Activated CD8-positive, alpha-beta T cell treated with anti-CD3 and anti-CD28 coated beads for 36 hours (primary cell): ENCODE data around the gene ZC3H14. TPM values are rescaled to one million over a fixed set of nuclear protein-coding genes. Genes with fewer than 3 reads are reported as not detected.

Source experiments
- ATAC-seq: fragments of 200-7000 bp; cut with Tn5 transposase; one replicate; pipeline ENCODE4 v1.10.0; 2021; ENCODE audit warnings: mild to moderate bottlenecking, moderate library complexity
- CTCF ChIA-PET: fragments of 350-600 bp; sonication (Branson Sonifier 250); formaldehyde crosslinking; loops from one replicate; lab custom pipeline; 2021; ENCODE audit warnings: antibody characterized with exemption; lab: Charles Lee
- POLR2A ChIA-PET: fragments of 350-600 bp; sonication (Branson Sonifier 250); formaldehyde crosslinking; loops from one replicate; lab custom pipeline; 2021; ENCODE audit warnings: antibody characterized with exemption; lab: Charles Lee
- DNase-seq: peaks from one replicate; pipeline ENCODE4 v3.0.0-alpha.2; 2020
- H3K27ac Mint-ChIP-seq: one replicate; pipeline ENCODE4 v1.8.0; 2021; ENCODE audit warnings: mild to moderate bottlenecking, mixed read lengths
- H3K27me3 Mint-ChIP-seq: one replicate; pipeline ENCODE4 v1.8.0; 2021; ENCODE audit warnings: mixed read lengths
- H3K36me3 Mint-ChIP-seq: one replicate; pipeline ENCODE4 v1.8.0; 2021; ENCODE audit warnings: low read depth, mixed read lengths
- H3K4me1 Mint-ChIP-seq: one replicate; pipeline ENCODE4 v1.8.0; 2021; ENCODE audit warnings: low read depth, mixed read lengths
- H3K4me3 Mint-ChIP-seq: one replicate; pipeline ENCODE4 v1.8.0; 2021; ENCODE audit warnings: mild to moderate bottlenecking, moderate library complexity, mixed read lengths
- H3K9me3 Mint-ChIP-seq: one replicate; pipeline ENCODE4 v1.8.0; 2021; ENCODE audit warnings: mixed read lengths
- CTCF ChIP-seq: fragments of 200-600 bp; IDR thresholded peaks from one replicate; pipeline ENCODE4 v1.8.0; 2022; ENCODE audit warnings: antibody characterized with exemption, mild to moderate bottlenecking
- intact Hi-C: fragments of 100-400 bp; cut with micrococcal nuclease; formaldehyde crosslinking; loops from one replicate; pipeline ENCODE4 v1.10.0; 2022
- total RNA-seq, 2 experiments: library from RNA; stranded (reverse); gene quantifications; one replicate each; pipeline ENCODE4 v1.2.3, GENCODE V29; 2021

ZC3H14 gene
- total RNA-seq, 2 experiments from 2014 or later: 43.9 to 50.3 TPM

DNA sequence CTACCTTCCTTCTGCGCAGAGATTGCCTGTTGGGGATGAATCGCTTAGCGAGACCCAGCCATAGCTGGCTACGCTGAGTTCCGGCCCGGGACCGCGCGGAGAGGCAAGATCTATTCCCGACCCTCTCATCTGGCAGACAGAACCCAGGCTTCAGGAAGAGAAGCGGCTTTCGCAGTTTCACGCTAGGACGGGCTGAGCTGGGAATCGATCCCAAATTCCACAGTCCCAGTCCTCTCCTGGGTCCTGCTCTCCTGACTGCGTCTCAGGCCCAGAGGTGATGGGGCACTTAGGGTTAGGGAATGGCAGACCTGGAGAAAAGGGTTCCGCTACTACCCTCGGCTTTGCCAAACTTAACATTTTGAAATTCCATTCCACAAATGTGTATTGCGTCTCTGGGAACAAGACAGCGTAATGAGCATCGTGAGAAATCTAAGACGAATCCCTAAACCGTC is 10.8 kb upstream of the ZC3H14 start:
- ATAC-seq: no peak
- Mint-ChIP-seq H3K4me3 (peak overlapping the region; percentile 67), H3K9me3 (no peaks in the 10 kb centered on the region), H3K4me1 (peaks cover 22% of the 10 kb centered on the region), H3K36me3 (no peaks in the 10 kb centered on the region), H3K27me3 (peaks cover 41% of the 10 kb centered on the region), H3K27ac (no peak overlapping the region)
- CTCF ChIA-PET: interaction anchor here (0.9 to 1.6 kb wide), 2 partner anchors 363 to 383 kb away, joined by 3 read pairs; no protein-coding TSS in a partner anchor
- intact Hi-C loops: loop anchor here (5.0 to 10.0 kb wide), 2 partner anchors 60 to 367 kb away; no protein-coding TSS in a partner anchor
- no peak for DNase-seq
- POLR2A ChIA-PET: interaction anchor here (1.0 to 1.2 kb wide), 2 partner anchors 11 to 241 kb away, joined by 3 to 4 read pairs; partner anchors contain the start of genes EML5 and ZC3H14
- TF ChIP-seq CTCF: no peak

GRCh38 chr14:88552876-88553275 is 10.0 kb upstream of the ZC3H14 start:
- no peaks in the 10 kb centered on the region for H3K9me3 Mint-ChIP-seq
- no peaks in the 10 kb centered on the region for H3K36me3 Mint-ChIP-seq
- no peak for TF ChIP-seq CTCF
- ChIA-PET POLR2A (interaction anchor here (1.2 kb wide), 1 partner anchor 240 kb away, joined by 3 read pairs; the partner anchor contains the start of gene EML5), CTCF (interaction anchor here (1.6 kb wide), 1 partner anchor 384 kb away, joined by 3 read pairs; no protein-coding TSS in a partner anchor)
- H3K27ac Mint-ChIP-seq: no peak overlapping the region
- H3K27me3 Mint-ChIP-seq: peaks cover 42% of the 10 kb centered on the region
- peaks cover 30% of the 10 kb centered on the region for H3K4me1 Mint-ChIP-seq
- H3K4me3 Mint-ChIP-seq: no peak overlapping the region
- no peak for ATAC-seq
- no peak for DNase-seq
- intact Hi-C loops: loop anchor here (5.0 to 10.0 kb wide), 2 partner anchors 61 to 368 kb away; no protein-coding TSS in a partner anchor

DNA sequence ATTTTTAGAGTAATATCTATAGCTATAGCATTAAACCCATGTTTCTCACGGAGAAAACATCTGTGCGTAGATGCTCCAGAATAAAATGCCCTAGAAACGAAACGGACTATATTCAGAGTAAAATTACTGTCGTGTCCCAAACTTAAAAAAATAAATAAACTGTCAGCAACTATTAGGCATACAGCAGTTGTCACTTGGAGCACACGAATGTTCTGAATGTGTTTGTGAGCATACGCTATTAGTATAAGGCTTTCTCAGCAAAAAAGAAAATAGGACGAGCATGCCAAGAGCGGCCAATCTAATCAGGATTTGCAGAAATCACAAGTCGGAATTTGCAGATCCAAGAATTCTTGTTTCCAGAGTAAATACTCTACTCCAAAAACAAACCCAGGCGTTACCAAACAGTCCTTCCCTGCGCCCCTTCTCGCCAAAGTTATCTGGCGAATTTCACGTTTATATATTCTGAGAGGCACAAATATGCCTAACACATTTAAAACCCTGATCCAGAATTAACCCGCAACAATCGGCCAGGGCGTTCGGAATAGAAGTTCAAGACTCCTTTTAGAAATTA is 8.9 kb upstream of the ZC3H14 start:
- ChIA-PET CTCF (no interaction called here), POLR2A (no interaction called here)
- H3K27ac Mint-ChIP-seq: no peak overlapping the region
- ATAC-seq: no peak
- H3K9me3 Mint-ChIP-seq: no peaks in the 10 kb centered on the region
- TF ChIP-seq CTCF: no peak
- peak overlapping the region; percentile 68 for H3K4me3 Mint-ChIP-seq
- peaks cover 33% of the 10 kb centered on the region for H3K4me1 Mint-ChIP-seq
- H3K36me3 Mint-ChIP-seq: no peaks in the 10 kb centered on the region
- intact Hi-C loops: loop anchor here (5.0 to 10.0 kb wide), 2 partner anchors 62 to 369 kb away; no protein-coding TSS in a partner anchor
- H3K27me3 Mint-ChIP-seq: peaks cover 45% of the 10 kb centered on the region
- no peak for DNase-seq

- DNase-seq: peak; percentile 20
- H3K36me3 Mint-ChIP-seq: no peaks in the 10 kb centered on the region
Observed at GRCh38 chr14:88554457-88555286, 8.2 kb upstream of the ZC3H14 start, which contains the start of gene PTPN21. Gene PTPN21 (minus strand): TSS chr14:88555007. CDS start chr14:88550417, 4,590 bp downstream.

More at GRCh38 chr14:88554457-88555286, 8.2 kb upstream of the ZC3H14 start, which contains the start of gene PTPN21:
- TF ChIP-seq CTCF: no peak
- Mint-ChIP-seq H3K4me1 (peaks cover 34% of the 10 kb centered on the region), H3K27me3 (peaks cover 47% of the 10 kb centered on the region), H3K4me3 (peak within 1 kb of the TSS; percentile 68), H3K27ac (no peak within 1 kb of the TSS), H3K9me3 (no peaks in the 10 kb centered on the region)
- ChIA-PET POLR2A (no interaction called here), CTCF (no interaction called here)
- intact Hi-C loops: loop anchor here (5.0 to 10.0 kb wide), 2 partner anchors 62 to 370 kb away; no protein-coding TSS in a partner anchor
- ATAC-seq: peak; percentile 17
